ENCODE data around the gene NID1. TPM values are rescaled to one million over a fixed set of nuclear protein-coding genes. Genes with fewer than 3 reads are reported as not detected.

The NID1 gene
- total and polyA plus RNA-seq, 2 donors, result 4.6 to 10.9 TPM

DNA sequence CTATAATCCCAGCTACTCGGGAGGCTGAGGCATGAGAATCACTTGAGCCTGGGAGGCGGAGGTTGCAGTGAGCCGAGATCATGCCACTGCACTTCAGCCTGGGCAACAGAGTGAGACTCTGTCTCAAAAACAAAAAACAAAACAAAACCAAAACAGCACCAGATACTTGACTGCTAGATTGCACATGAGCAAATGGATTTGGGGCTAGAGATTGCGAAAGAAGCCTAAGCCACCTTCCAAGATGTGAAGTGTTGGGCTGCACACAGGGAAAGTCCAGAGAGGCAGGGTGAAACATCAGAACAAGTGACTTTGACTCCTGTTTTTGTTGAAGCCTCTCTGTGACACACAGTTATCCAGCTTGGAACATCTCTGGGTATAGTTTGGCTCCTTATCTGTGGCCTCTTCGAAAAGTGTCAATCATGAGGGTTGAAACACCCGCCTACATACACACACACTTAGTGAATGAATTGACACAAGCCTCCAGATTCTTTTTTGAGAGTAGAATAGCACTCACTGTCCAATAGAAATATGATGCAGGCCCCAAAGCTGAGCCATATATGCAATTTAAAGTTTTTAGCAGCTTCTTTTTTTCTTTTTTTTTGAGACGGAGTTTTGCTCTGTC, 43.2 kb upstream of the NID1 start:
- H3K27ac ChIP-seq (ENCODE audit: low read depth in 1 of 2, low read length in 1 of 2), result no peak overlapping the region
- H3K9me3 ChIP-seq (ENCODE audit: control insufficient read depth in 2 of 2, insufficient read depth in 1 of 2, low read length in 1 of 2), result no peaks in the 10 kb centered on the region
- no peaks in the 10 kb centered on the region for H3K36me3 ChIP-seq (ENCODE audit: control insufficient read depth in 2 of 2, insufficient read depth in 2 of 2, low read length in 1 of 2)
- no peak overlapping the region for H3K4me3 ChIP-seq (ENCODE audit: low read length in 2 of 2)
- H3K4me1 ChIP-seq (ENCODE audit: control insufficient read depth in 2 of 2, insufficient read depth in 2 of 2, low read length in 2 of 2), result peaks cover 0 to 3% of the 10 kb centered on the region in 2 donors
- DNase-seq (ENCODE audit: low read depth in 6 of 9, low spot score in 9 of 9), result no peak
- H3K27me3 ChIP-seq (ENCODE audit: control insufficient read depth in 2 of 2, insufficient read depth in 1 of 2, low read length in 1 of 2), result no peaks in the 10 kb centered on the region
- 96% methylated on average over 7 of the region's 7 CpGs for WGBS

DNA sequence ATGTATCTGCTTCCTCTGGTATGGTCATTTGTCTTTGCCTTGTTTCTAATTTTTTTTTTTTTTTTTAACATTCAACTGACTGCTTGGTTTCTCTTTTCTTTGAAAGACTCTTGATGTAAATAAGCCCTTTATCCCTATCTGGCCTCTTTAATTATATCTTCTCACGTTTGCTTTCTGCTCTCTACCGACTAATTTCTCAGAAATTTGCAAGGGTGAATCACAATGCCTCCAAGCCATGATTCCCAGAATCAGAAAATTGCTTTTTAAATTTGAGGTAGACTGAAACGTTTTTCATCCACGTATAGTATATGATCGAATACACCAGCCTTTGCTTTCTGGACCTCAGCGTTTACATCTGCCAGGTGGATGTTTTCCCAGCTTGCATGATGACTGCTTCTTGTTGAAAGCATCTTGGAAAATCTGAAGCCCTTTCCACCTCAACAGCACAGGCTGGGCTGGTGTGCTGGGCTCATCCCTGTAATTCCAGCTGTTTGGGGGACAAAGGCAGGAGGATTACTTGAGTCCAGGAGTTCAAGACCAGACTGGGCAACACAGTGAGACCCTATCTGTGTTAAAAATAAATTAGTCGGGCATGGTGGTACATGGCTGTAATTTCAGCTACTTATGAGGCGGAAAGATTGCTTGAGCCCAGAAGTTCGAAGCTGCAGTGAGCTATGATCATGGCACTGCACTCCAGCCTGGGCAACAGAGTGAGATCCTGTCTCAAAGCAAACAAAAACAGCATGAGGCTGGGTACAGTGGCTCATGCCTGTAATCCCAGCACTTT, 42.4 kb upstream of the NID1 start:
- 91% methylated on average over 9 of the region's 9 CpGs for WGBS
- Histone ChIP-seq H3K36me3 (ENCODE audit: control insufficient read depth in 2 of 2, insufficient read depth in 2 of 2, low read length in 1 of 2) (no peaks in the 10 kb centered on the region), H3K4me3 (ENCODE audit: low read length in 2 of 2) (no peak overlapping the region), H3K27me3 (ENCODE audit: control insufficient read depth in 2 of 2, insufficient read depth in 1 of 2, low read length in 1 of 2) (no peaks in the 10 kb centered on the region), H3K27ac (ENCODE audit: low read depth in 1 of 2, low read length in 1 of 2) (no peak overlapping the region), H3K4me1 (ENCODE audit: control insufficient read depth in 2 of 2, insufficient read depth in 2 of 2, low read length in 2 of 2) (peaks cover 0 to 8% of the 10 kb centered on the region in 2 donors), H3K9me3 (ENCODE audit: control insufficient read depth in 2 of 2, insufficient read depth in 1 of 2, low read length in 1 of 2) (no peaks in the 10 kb centered on the region)
- no peak for DNase-seq (ENCODE audit: low read depth in 6 of 9, low spot score in 9 of 9)

DNA sequence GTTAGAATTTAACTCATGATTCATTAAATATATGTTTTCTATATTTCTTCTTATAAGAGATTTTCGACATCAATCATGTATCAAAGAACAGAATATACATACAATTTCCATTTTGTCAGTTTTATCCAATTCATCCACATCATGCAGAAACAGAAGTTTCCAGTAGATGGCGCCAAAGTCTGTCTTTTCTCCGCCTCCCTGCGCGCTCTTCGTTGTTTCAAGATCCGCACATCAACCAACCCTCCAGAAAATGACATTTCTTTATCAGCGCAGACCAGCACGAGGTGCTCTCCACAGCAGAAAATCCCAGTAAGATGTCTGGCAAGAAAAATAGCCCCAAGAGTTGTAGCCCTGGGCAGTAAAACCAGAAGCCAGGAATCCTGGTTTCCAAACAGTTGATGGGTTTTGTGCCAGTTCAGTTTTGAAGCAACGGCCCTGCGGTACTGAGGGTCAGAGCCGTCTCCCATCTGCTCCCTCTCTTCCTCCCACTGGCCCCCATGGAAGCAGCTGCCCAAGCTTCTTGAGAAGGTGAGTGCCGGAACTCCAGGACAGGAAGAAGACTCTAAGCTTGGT, 38.8 kb upstream of the NID1 start:
- Histone ChIP-seq H3K4me1 (ENCODE audit: control insufficient read depth in 2 of 2, insufficient read depth in 2 of 2, low read length in 2 of 2) (peaks cover 0 to 8% of the 10 kb centered on the region in 2 donors), H3K36me3 (ENCODE audit: control insufficient read depth in 2 of 2, insufficient read depth in 2 of 2, low read length in 1 of 2) (no peaks in the 10 kb centered on the region), H3K4me3 (ENCODE audit: low read length in 2 of 2) (no peak overlapping the region), H3K9me3 (ENCODE audit: control insufficient read depth in 2 of 2, insufficient read depth in 1 of 2, low read length in 1 of 2) (no peaks in the 10 kb centered on the region), H3K27me3 (ENCODE audit: control insufficient read depth in 2 of 2, insufficient read depth in 1 of 2, low read length in 1 of 2) (no peaks in the 10 kb centered on the region), H3K27ac (ENCODE audit: low read depth in 1 of 2, low read length in 1 of 2) (no peak overlapping the region)
- DNase-seq (ENCODE audit: low read depth in 6 of 9, low spot score in 9 of 9), result peak; percentile 42 to 81 (median 59)
- 36% methylated on average over 13 of the region's 13 CpGs for WGBS

DNA sequence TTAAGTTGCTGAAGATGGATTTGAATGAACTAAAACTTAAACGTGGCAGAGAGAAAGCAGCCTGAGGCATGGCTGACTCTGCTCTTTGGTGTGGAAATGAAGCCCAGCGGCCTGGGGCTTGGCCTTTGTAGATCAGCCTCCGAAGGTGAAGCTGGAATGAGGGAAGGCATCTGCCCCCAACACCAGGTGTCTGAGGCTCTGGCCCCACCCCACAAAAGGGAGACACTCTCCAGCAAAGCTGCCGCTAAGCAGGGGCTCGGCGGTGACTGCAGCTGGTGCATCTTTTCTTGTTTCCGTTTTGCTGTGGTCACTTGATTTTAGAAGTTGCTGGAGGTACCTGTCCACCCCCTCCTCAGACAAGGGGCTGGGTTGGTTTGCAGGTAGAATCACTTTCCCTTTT, 38.2 kb upstream of the NID1 start:
- Histone ChIP-seq H3K9me3 (ENCODE audit: control insufficient read depth in 2 of 2, insufficient read depth in 1 of 2, low read length in 1 of 2) (no peaks in the 10 kb centered on the region), H3K27ac (ENCODE audit: low read depth in 1 of 2, low read length in 1 of 2) (no peak overlapping the region), H3K36me3 (ENCODE audit: control insufficient read depth in 2 of 2, insufficient read depth in 2 of 2, low read length in 1 of 2) (no peaks in the 10 kb centered on the region), H3K27me3 (ENCODE audit: control insufficient read depth in 2 of 2, insufficient read depth in 1 of 2, low read length in 1 of 2) (no peaks in the 10 kb centered on the region), H3K4me3 (ENCODE audit: low read length in 2 of 2) (no peak overlapping the region), H3K4me1 (ENCODE audit: control insufficient read depth in 2 of 2, insufficient read depth in 2 of 2, low read length in 2 of 2) (peaks cover 0 to 8% of the 10 kb centered on the region in 2 donors)
- 44% methylated on average over 7 of the region's 7 CpGs for WGBS
- no peak for DNase-seq (ENCODE audit: low read depth in 6 of 9, low spot score in 9 of 9)

DNA sequence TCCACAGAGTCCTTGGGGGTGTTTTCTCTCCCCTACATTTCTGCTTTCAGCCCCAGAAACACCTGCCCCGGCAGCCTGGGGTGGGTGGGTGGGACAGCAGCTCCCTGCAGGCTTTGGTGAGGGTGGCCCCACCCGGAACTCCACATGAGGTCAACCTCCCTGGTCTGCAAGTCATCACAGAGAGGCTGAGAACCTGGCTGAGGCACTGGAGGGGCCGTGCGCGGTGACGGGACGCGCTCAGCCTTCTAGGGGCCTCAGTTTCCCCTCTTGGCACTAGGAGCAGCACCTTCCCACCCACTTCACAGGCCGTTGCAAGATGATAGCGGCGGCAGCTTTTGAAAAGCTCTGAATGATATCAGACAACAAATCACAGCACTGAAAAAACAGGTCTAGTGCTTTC, 37.7 kb upstream of the NID1 start:
- Histone ChIP-seq H3K27me3 (ENCODE audit: control insufficient read depth in 2 of 2, insufficient read depth in 1 of 2, low read length in 1 of 2) (no peaks in the 10 kb centered on the region), H3K36me3 (ENCODE audit: control insufficient read depth in 2 of 2, insufficient read depth in 2 of 2, low read length in 1 of 2) (no peaks in the 10 kb centered on the region), H3K4me1 (ENCODE audit: control insufficient read depth in 2 of 2, insufficient read depth in 2 of 2, low read length in 2 of 2) (peaks cover 0 to 8% of the 10 kb centered on the region in 2 donors), H3K27ac (ENCODE audit: low read depth in 1 of 2, low read length in 1 of 2) (no peak overlapping the region), H3K9me3 (ENCODE audit: control insufficient read depth in 2 of 2, insufficient read depth in 1 of 2, low read length in 1 of 2) (no peaks in the 10 kb centered on the region), H3K4me3 (ENCODE audit: low read length in 2 of 2) (no peak overlapping the region)
- DNase-seq (ENCODE audit: low read depth in 6 of 9, low spot score in 9 of 9), result no peak
- WGBS, result 93% methylated on average over 11 of the region's 11 CpGs

DNA sequence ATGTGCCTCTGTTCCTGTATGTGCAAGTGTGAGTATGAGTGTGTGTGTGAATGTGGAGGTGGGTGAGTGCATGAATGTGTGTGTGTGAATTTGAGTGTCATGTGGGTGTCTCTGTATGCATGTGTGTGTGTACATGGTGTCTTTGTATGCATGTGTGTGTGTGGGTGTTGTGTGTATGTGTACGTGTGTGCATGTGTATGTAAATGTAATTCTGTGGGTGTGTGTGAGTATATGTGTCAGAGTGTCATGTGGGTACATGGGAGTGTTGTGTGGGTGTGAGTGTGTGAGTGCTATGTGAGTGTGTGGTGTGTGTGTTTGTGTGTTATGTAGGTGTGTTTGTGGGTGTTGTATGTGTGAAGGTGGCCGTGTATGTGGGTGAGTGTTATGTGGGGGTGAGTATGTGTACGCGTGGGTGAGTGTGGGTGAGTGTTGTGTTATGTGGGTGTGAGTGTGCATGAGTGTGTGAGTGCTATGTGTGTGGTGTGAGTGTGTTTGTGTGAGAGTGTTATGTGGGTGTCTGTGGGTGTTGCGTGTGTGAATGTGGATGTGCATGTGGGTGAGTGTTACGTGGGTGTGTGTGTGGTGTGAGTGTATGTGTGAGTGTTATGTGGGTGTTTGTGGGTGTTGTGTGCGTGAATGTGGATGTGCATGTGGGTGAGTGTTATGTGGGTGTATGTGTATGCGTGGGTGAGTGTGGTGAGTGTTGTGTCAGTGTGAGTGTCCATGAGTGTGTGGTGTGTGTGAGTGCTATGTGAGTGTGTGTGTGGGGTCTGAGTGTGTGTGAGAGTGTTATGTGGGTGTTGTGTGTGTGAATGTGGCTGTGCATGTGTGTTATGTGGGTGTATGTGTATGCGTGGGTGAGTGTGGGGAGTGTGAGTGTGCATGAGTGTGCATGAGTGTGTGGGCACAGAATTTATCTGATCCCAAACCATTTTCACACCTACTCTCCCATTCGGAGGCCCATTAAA, 36.6 kb upstream of the NID1 start:
- WGBS, result 93% methylated on average over 10 of the region's 10 CpGs
- H3K27ac ChIP-seq (ENCODE audit: low read depth in 1 of 2, low read length in 1 of 2), result no peak overlapping the region

DNA sequence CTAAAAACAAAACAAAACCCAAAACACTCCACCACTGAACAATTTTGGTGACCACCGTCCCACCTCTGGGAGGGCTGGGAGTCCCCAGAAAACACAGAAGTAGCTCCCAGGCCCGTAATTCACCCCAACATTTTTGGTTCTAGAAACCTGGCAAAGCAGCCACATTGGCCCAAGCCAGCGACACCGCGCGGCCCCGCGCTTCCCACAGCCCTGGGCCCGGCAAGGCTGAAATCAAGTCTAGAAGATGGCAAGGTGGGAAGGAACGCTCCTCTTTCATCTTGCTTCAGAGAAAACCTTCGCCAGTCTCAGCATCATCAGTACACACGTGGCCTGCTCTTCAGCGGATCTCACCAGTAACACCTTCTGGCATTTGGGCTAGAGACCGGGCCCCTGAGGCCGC, 35.9 kb upstream of the NID1 start:
- Histone ChIP-seq H3K4me3 (ENCODE audit: low read length in 2 of 2) (no peak overlapping the region), H3K27ac (ENCODE audit: low read depth in 1 of 2, low read length in 1 of 2) (no peak overlapping the region), H3K9me3 (ENCODE audit: control insufficient read depth in 2 of 2, insufficient read depth in 1 of 2, low read length in 1 of 2) (peaks cover 0 to 7% of the 10 kb centered on the region in 2 donors), H3K27me3 (ENCODE audit: control insufficient read depth in 2 of 2, insufficient read depth in 1 of 2, low read length in 1 of 2) (no peaks in the 10 kb centered on the region), H3K36me3 (ENCODE audit: control insufficient read depth in 2 of 2, insufficient read depth in 2 of 2, low read length in 1 of 2) (no peaks in the 10 kb centered on the region), H3K4me1 (ENCODE audit: control insufficient read depth in 2 of 2, insufficient read depth in 2 of 2, low read length in 2 of 2) (peaks cover 0 to 8% of the 10 kb centered on the region in 2 donors)
- 94% methylated on average over 15 of the region's 15 CpGs for WGBS
- DNase-seq (ENCODE audit: low read depth in 6 of 9, low spot score in 9 of 9), result no peak

More for the DNA sequence above, 36.6 kb upstream of the NID1 start:
- DNase-seq (ENCODE audit: low read depth in 6 of 9, low spot score in 9 of 9), result no peak
- H3K4me3 ChIP-seq (ENCODE audit: low read length in 2 of 2), result no peak overlapping the region
- H3K36me3 ChIP-seq (ENCODE audit: control insufficient read depth in 2 of 2, insufficient read depth in 2 of 2, low read length in 1 of 2), result no peaks in the 10 kb centered on the region
- H3K9me3 ChIP-seq (ENCODE audit: control insufficient read depth in 2 of 2, insufficient read depth in 1 of 2, low read length in 1 of 2), result peaks cover 0 to 7% of the 10 kb centered on the region in 2 donors
- no peaks in the 10 kb centered on the region for H3K27me3 ChIP-seq (ENCODE audit: control insufficient read depth in 2 of 2, insufficient read depth in 1 of 2, low read length in 1 of 2)
- peaks cover 0 to 8% of the 10 kb centered on the region in 2 donors for H3K4me1 ChIP-seq (ENCODE audit: control insufficient read depth in 2 of 2, insufficient read depth in 2 of 2, low read length in 2 of 2)

DNA sequence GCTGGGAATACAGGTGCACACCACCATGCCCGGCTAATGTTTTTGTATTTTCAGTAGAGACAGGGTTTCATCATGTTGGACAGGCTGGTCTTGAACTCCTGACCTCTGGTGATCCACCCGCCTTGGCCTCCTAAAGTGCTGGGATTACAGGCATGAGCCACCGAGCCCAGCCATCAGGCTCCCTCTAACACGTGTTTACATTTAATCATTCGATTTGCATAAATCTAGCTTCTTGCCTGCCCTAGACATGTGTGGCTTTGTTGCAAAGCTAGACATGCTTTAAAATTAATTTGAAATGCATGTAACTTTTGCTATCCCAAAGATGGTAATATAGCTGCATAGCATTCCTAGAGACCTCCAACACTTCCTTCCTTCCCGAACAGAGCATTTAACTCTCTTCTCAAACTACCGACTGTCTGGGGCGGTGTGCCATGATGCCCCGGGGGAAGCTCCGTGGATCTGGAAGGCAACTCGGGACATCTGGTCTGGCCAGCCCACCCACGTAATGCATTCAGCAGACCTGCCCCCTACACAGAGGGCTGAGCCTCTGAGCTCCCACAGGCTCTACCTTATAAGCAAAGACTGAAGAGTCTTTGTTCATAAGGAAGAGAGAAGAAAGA, 34.6 kb upstream of the NID1 start:
- H3K9me3 ChIP-seq (ENCODE audit: control insufficient read depth in 2 of 2, insufficient read depth in 1 of 2, low read length in 1 of 2), result peaks cover 0 to 7% of the 10 kb centered on the region in 2 donors
- peaks cover 0 to 8% of the 10 kb centered on the region in 2 donors for H3K4me1 ChIP-seq (ENCODE audit: control insufficient read depth in 2 of 2, insufficient read depth in 2 of 2, low read length in 2 of 2)
- no peaks in the 10 kb centered on the region for H3K36me3 ChIP-seq (ENCODE audit: control insufficient read depth in 2 of 2, insufficient read depth in 2 of 2, low read length in 1 of 2)
- no peak overlapping the region for H3K4me3 ChIP-seq (ENCODE audit: low read length in 2 of 2)
- DNase-seq (ENCODE audit: low read depth in 6 of 9, low spot score in 9 of 9), result no peak
- no peak overlapping the region for H3K27ac ChIP-seq (ENCODE audit: low read depth in 1 of 2, low read length in 1 of 2)
- WGBS, result 95% methylated on average over 12 of the region's 12 CpGs
- no peaks in the 10 kb centered on the region for H3K27me3 ChIP-seq (ENCODE audit: control insufficient read depth in 2 of 2, insufficient read depth in 1 of 2, low read length in 1 of 2)
